Activated CD8-positive, alpha-beta memory T cell treated with anti-CD3 and anti-CD28 coated beads for 1 hour (primary cell): ENCODE measurements around the gene LRIG2.
"Not testable (repeated sequence)": the region's sequence is repeated elsewhere in the genome, so short reads cannot be mapped to it uniquely, and the experiment has no call there.

Source experiments
- DNase-seq, 2 donors: peaks; one replicate each; pipeline ENCODE4 v3.0.0-alpha.2; 2020; ENCODE audit warnings: low read depth in 1 of 2; ENCODE audit errors: extremely low read depth in 1 of 2

Gene LRIG2

DNA sequence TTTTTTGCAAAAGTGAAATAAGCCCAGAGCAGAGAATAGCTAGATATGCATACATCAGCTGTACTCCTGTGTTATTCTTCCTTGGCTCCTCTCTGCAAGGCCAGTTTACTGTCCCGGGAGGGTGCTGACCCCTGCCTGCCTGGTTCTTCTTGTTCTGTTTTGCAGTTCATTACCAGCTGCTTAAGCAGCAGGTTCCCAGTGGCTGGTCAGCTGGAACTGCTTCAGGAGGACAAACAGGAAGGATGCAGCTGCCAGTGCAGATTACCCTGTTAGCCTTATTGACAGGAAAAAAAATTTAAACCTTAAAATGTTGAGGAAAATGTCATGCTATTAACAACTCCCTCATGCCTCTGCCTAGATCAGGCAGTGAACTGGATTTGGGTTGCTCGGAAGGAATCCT is 16.0 kb upstream of the LRIG2 start:
- no peak for DNase-seq

DNA sequence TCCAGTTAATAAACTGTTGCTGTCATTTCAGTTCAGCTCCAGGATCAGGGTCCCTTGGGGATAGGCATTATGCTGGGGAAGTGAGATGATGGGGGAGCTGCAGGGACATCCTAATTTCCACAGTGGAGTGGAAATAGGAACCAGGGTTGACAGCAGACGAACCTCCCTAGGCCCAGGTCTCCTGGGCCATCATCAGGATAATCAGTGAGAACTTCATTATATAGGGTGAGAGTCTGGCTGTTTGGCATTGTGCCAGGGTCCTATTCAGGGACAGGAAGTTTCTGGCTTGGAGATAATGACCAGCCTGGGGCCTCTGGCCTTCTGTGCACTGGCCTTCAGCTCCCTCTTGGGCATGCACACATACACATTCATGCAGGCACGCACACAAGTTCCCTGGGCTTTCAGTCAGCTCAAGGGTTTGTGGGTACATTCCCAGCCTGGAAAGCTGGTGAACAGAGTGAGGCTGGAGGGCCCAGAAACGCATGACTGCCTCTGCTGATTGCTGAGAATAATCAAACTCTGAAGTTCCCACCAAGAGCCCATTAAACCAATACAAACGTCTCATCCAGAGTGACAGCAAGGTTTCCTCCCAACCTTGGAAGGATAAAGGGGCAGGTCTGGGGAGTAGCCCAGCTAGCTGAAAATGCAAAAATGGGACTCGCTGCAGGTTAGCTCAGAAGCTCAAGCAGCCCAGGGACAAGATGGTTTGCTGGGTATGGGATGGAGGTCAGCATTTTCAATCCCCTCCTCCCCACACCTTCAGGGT is 13.9 kb upstream of the LRIG2 start:
- no peak for DNase-seq

- DNase-seq: not testable (repeated sequence)
Measured at GRCh38 chr1:113063456-113063855, 9.5 kb upstream of the LRIG2 start.

GRCh38 chr1:113072141-113072756 is 749 bp upstream of the LRIG2 start:
- no peak for DNase-seq

DNA sequence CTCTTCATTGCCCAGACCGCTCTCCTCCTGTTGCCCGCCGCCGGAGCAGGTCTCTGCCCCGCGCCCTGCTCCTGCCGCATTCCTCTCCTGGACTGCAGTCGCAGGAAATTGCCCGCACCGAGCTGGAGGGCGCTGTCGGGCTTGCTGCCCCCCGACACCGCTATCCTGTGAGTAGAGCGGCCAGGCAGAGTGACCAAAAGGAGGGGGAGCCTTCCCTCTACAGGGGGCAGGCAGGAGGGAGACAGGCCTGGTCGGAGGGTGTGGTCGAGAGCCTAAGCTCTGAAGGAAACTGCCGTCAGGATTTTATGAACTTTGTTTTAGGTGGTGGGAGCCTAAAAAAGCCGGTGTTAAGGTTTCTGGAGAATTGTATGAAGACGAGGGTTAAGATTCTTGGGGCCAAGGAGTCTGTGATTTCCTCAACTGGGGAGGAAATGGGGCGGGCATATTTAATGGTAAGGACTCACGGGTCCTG is 517 bp downstream of the LRIG2 start:
- DNase-seq: no peak

- DNase-seq: no peak
Measured at GRCh38 chr1:113074237-113074636, 1.2 kb downstream of the LRIG2 start.

DNA sequence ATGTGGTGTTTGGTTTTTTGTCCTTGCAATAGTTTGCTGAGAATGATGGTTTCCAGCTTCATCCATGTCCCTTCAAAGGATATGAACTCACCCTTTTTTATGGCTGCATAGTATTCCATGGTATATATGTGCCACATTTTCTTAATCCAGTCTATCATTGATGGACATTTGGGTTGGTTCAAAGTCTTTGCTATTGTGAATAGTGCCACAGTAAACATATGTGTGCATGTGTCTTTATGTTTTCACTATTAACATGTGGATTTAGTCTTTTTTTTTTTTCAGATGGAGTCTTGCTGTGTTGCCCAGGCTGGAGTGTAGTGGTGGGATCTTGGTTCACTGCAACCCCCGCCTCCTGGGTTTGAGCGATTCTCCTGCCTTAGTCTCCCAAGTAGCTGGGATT is 5.0 kb downstream of the LRIG2 start:
- DNase-seq: not testable (repeated sequence)

DNA sequence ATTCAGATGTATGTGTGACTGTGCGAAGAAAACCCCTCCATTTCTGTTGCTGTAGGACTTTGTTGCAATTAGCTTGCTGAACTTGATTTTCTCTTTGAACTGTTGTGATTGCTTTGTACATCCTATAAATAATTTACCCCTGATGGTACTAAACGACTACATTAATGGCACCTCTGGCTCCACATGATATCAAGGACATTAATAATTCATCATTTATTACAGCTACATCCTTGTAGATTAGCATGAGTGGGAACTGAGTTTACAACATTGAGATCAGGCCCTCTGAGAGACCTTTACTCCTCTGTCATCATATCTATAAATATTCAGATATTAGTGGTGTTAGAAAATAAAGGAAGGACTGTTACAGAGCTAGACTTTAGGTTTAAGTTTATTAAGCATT is 13.5 kb downstream of the LRIG2 start:
- no peak for DNase-seq

DNA sequence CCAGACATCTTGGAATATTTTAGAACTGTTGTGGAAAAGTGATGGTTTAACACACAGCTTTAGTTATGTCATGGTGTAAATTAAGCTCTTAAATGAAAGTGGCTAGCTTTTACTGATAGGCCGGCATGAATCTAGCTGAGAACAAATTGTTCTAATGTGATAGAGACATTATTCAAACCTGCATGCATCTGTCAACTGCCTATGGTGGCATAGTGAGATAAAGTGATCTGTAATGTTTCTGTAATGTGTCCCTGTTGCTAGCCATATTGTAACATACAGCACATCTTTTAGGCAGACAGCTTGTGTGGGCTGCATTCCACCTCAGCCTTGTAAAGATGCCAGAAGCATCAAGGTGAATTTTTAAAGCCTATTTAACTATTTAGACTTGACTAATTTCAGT is 16.0 kb downstream of the LRIG2 start:
- no peak for DNase-seq

DNA sequence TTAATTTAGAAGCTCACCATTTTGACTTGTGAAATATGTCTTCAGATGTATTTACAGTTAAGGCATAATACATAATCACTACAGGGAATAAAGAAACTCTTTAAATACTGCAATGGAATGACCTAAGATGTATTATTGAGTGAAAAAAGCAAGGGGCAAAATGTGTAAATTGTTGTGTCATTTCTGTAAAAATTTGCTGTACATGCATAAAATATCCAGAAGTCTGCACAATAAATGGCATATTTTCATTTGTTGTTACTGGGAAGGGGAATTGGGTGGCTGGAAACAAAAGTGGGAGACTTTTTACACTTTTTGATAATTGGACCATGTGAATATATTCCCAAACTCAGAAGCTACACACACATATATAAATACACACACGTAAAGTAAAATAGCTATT is 17.1 kb downstream of the LRIG2 start:
- DNase-seq: no peak

DNA sequence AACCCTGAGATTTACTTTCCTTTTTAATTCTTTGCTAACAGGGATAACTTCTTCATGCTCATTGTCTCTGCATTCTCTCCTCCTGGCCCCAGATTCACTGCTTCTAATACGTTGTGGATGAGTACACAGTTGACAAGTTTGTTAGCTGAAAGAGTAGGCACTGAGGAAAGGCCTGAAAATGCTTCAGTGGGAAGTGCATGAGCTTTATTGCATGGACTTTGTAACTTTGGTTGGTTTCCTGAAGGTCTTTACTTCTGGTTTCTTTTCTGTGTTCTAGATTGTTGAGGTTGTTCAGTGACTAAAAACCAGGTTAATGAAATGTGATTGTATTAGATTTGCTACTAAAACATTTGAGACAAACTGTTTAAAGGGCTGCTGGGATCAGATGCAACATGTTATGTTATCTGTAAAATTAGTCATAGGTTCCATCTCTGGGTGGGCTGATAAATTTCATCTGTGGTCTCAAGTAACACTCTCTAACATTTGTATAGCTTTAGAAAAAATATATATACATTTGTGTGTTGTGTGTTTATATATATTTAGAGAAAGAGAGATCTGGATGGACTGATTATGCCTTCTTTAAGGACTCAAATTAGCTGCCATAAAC is 19.1 kb downstream of the LRIG2 start:
- no peak for DNase-seq

DNA sequence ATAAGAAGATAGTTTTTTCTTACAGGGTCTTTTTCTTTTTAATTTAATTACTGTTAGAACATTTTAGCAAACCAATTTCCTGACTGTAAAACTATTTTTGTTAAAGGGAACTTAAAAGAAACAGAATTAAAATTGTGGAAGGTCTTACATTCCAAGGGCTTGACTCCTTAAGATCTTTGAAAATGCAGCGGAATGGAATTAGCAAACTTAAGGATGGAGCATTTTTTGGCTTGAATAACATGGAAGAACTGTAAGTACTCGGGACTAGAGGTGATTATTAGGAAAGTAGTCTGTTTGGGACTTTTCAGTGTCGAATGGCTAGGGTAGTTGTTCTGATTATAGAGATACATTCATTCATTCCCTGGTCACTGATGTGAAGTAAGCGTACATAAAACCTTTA is 21.5 kb downstream of the LRIG2 start:
- DNase-seq: no peak

DNA sequence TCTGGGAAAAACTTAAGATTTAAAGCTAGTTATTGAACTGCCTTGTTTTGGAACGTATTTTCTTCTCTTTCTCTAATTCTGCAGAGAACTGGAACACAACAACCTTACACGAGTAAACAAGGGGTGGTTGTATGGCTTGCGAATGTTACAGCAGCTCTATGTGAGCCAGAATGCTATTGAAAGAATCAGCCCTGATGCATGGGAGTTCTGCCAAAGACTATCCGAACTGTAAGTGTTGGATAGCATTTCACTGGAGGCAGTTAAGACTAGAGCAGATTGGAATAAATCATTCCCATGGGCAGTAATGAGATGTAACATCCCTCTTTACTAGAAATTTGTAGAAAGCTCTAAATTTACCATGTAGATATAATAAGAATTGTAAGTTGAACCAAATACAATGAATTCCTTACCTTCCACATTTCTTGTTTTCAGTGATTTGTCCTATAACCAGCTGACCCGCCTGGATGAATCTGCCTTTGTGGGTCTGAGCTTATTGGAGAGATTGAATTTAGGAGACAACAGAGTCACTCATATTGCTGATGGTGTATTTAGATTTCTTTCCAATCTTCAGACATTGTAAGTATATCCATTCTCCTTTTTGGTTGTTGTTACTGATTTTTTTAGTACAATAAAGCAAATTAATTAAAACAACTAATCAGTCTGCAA is 22.9 kb downstream of the LRIG2 start:
- DNase-seq: no peak

DNA sequence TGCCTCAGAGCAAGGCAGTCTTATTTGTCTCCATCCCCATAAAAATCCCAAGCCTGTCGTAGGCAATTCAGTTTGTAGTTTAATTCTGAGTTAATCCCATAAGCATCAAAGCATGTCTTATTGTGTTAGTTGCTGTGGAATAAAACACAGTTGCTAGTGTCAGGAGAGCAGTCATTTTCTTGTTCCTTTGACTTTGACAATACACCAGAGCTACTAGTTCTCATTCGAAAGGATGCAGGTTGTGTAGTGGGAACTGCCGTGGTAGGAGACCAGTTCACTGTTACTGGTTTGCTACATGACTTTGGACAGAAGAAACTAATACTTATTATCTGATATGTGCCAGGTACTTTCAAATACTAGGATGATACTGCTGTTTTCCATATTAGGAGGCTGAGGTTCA is 23.5 kb downstream of the LRIG2 start:
- DNase-seq: no peak

- DNase-seq: no peak
Measured at GRCh38 chr1:113101588-113101987, 28.6 kb downstream of the LRIG2 start.

DNA sequence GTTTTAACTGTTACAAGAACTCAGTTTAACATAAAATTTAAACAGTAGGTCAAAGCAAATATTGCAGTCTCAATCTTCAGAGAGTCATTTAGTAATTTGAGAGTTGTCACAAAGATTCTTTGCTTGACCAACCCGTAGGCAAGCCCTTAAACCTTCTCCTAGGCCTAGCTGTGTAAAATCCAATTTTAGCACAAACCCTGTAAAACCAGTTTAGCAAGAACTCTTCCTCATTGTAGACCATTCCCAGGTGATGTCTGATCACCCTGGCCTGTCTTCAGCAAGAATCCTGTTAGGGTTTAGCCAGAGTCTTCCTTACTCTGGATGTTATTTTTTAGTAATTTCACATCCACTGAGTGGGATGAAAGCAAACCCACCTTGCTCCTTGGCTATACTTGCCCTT is 30.1 kb downstream of the LRIG2 start:
- DNase-seq: no peak

GRCh38 chr1:113103977-113104376 is 31.0 kb downstream of the LRIG2 start:
- no peak for DNase-seq

DNA sequence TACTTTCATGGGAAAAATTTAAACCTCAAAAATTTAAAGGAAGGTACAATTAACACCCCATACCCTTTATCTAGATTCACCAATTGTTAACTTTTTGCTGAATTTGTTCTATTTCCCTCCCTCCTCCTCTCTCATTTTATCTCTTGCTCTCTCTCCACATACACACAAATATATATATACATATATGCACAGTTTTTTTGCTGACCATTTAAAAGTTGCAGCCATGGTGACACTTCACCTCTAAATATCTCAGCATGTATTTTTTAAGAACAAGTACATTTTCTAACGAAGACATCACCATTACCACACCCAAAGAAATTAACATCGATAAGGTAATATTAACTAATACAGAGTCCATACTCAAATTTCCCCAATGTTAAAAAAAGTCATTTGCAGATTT is 33.9 kb downstream of the LRIG2 start:
- no peak for DNase-seq

DNA sequence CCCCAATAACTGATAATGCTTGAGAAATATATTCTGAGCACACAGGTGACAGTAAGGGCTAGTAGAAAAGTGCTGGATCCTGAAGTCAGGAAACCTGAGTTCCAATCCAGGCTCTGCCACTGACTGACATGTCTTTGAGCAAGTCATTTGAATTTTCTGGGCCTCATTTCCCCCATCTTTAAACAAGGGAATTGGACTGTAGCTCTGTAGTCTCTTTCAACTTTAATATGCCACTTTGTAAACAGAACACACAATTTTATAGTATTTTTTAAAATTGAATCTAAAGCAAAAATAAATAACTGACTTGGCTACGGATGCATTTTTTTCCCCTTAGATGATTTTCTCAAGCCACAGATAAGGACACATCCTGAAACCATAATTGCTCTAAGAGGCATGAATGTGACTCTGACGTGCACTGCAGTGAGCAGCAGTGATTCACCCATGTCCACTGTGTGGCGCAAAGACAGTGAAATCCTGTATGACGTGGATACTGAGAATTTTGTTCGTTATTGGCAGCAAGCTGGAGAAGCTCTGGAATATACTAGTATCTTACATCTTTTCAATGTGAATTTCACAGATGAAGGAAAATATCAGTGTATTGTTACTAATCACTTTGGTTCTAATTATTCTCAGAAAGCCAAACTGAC is 37.0 kb downstream of the LRIG2 start:
- no peak for DNase-seq

GRCh38 chr1:113118266-113118665 is 45.3 kb downstream of the LRIG2 start:
- DNase-seq: no peak

- no peak for DNase-seq
Measured at GRCh38 chr1:113123737-113124136, 50.7 kb downstream of the LRIG2 start.
